Activated CD4-positive, CD25-positive, alpha-beta regulatory T cell treated with anti-CD3 and anti-CD28 coated beads, Interleukin-2, amount 50 U/mL, for 72 hours (primary cell): ENCODE results near the gene NELL1.
"Not testable (repeated sequence)": the region's sequence is repeated elsewhere in the genome, so short reads cannot be mapped to it uniquely, and the experiment has no call there.

Source experiments
- DNase-seq: peaks from one replicate; pipeline ENCODE4 v3.0.0; 2021

NELL1 gene

GRCh38 chr11:21121991-21122390 lies 452.6 kb downstream of the NELL1 start:
- DNase-seq: no peak

- no peak for DNase-seq
Measured at GRCh38 chr11:21122523-21122922, 453.1 kb downstream of the NELL1 start.

GRCh38 chr11:21132146-21132720 lies 462.8 kb downstream of the NELL1 start:
- no peak for DNase-seq

- no peak for DNase-seq
Measured at GRCh38 chr11:21133244-21133643, 463.9 kb downstream of the NELL1 start.

- no peak for DNase-seq
Measured at GRCh38 chr11:21133722-21134121, 464.3 kb downstream of the NELL1 start.

GRCh38 chr11:21137803-21138202 lies 468.4 kb downstream of the NELL1 start:
- no peak for DNase-seq

GRCh38 chr11:21141557-21141956 lies 472.2 kb downstream of the NELL1 start:
- not testable (repeated sequence) for DNase-seq

GRCh38 chr11:21142007-21142406 lies 472.6 kb downstream of the NELL1 start:
- DNase-seq: no peak

GRCh38 chr11:21144531-21144930 lies 475.1 kb downstream of the NELL1 start:
- no peak for DNase-seq

GRCh38 chr11:21148376-21148775 lies 479.0 kb downstream of the NELL1 start:
- DNase-seq: no peak

- DNase-seq: no peak
Measured at GRCh38 chr11:21160140-21160539, 490.8 kb downstream of the NELL1 start.

- no peak for DNase-seq
Measured at GRCh38 chr11:21169639-21170038, 500.3 kb downstream of the NELL1 start.

- no peak for DNase-seq
Measured at GRCh38 chr11:21173476-21173875, 504.1 kb downstream of the NELL1 start.

GRCh38 chr11:21174781-21175180 lies 505.4 kb downstream of the NELL1 start:
- DNase-seq: no peak

- DNase-seq: no peak
Measured at GRCh38 chr11:21177379-21177778, 508.0 kb downstream of the NELL1 start.

- no peak for DNase-seq
Measured at GRCh38 chr11:21179770-21180169, 510.4 kb downstream of the NELL1 start.

- no peak for DNase-seq
Measured at GRCh38 chr11:21180182-21180581, 510.8 kb downstream of the NELL1 start.

GRCh38 chr11:21185959-21186358 lies 516.6 kb downstream of the NELL1 start:
- no peak for DNase-seq

- no peak for DNase-seq
Measured at GRCh38 chr11:21190181-21190580, 520.8 kb downstream of the NELL1 start.

GRCh38 chr11:21195995-21196394 lies 526.6 kb downstream of the NELL1 start:
- DNase-seq: no peak

GRCh38 chr11:21198498-21198897 lies 529.1 kb downstream of the NELL1 start:
- DNase-seq: no peak

- no peak for DNase-seq
Measured at GRCh38 chr11:21205205-21205604, 535.8 kb downstream of the NELL1 start.

- DNase-seq: no peak
Measured at GRCh38 chr11:21225860-21226259, 556.5 kb downstream of the NELL1 start.

GRCh38 chr11:21229224-21229623 lies 559.8 kb downstream of the NELL1 start:
- DNase-seq: no peak

GRCh38 chr11:21250196-21250595 lies 580.8 kb downstream of the NELL1 start:
- DNase-seq: no peak

GRCh38 chr11:21254055-21254454 lies 584.7 kb downstream of the NELL1 start:
- no peak for DNase-seq
